Mucosa of stomach (tissue), 1 donor: ENCODE results near the gene DSG2.

ENCODE experiments used
- H3K27me3 ChIP-seq: one replicate; pipeline ENCODE4 v1.7.0; 2013; ENCODE audit warnings: mild to moderate bottlenecking, low read length; ENCODE audit not compliant: control insufficient read depth, insufficient read depth
- H3K36me3 ChIP-seq: one replicate; pipeline ENCODE4 v1.7.0; 2013; ENCODE audit warnings: low read length; ENCODE audit not compliant: control insufficient read depth, insufficient read depth
- H3K4me1 ChIP-seq: one replicate; pipeline ENCODE4 v1.7.0; 2013; ENCODE audit warnings: mild to moderate bottlenecking, low read length; ENCODE audit not compliant: control insufficient read depth, insufficient read depth
- H3K4me3 ChIP-seq: one replicate; pipeline ENCODE4 v1.7.0; 2013; ENCODE audit warnings: low read length
- H3K9ac ChIP-seq: one replicate; pipeline ENCODE4 v1.7.0; 2013; ENCODE audit warnings: mild to moderate bottlenecking, low read length, moderate library complexity
- H3K9me3 ChIP-seq: one replicate; pipeline ENCODE4 v1.7.0; 2013; ENCODE audit warnings: mild to moderate bottlenecking, low read length, moderate library complexity; ENCODE audit not compliant: control insufficient read depth
- donor health status: Pancreatic carcinoma.

DSG2 gene

DNA sequence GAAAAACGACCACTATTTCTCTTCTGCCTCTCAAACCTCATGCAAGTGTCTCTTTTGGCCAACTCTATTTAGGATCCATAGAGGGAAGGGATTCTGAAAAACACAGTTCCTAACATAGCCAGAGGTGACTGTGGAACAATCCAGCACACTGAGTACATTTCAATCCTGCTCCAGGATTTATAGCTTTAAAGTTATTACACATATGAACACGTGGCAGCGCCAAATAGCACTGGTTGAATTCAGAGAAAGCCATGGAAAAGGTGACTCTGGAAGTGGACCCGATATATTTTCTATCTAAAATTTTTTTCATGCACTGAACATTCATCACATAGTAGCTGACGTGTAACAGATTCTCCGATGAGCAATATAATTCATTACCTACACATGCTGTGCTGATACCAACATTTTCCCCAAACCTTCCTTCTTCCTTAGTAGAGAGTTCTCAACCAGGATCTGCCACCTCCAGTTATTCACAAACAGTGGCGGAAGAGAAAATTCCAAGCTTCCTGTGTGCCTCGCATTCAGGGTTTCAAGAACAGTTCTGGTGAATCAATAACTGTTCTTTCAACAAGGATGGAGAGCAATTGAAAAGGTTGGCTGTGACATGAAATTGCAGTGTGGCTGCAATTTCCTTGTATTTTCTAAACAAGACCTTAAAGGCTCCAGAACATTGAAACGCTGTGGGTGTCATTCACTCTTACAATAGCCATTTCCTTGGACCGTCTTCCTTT lies 68.0 kb downstream of the DSG2 start:
- no peaks in the 10 kb centered on the region for H3K9me3 ChIP-seq
- no peaks in the 10 kb centered on the region for H3K27me3 ChIP-seq
- peaks cover 7% of the 10 kb centered on the region for H3K4me1 ChIP-seq
- no peak overlapping the region for H3K9ac ChIP-seq
- no peak overlapping the region for H3K4me3 ChIP-seq
- H3K36me3 ChIP-seq, result no peaks in the 10 kb centered on the region

DNA sequence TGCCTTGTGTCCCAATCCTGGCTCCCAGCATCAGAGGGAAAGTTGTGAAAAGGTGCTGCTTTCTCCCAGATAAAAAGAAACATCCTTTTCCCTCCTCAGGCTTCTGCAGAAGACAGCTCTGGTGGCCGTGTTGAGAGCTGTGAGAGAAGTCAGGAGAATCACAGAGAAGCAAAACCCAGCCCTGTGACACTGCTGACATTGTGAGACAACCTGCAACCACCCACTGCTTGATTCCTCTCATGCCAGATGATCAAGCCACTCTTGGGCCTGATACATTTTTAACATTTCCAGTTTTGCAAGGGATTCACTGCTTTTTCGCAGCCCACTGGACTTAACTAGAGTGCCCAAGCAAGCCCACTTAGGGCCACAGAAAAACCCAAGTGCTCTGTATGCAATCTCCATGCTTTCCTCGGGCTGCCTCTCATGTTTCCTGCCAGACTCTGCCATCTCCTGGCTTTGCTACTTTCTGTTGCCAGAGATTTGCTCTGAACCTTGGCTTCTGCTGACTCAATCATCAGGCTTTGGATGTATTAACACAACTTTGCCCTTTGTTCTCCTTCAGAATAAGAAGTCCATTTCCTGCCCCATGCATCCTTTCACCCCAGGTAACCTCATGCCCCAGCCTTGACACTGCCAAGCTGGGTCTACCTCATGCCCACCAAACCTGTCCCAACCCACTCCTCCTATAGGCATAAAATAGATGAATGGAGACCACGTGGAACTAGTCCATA lies 68.8 kb downstream of the DSG2 start:
- no peaks in the 10 kb centered on the region for H3K9me3 ChIP-seq
- H3K4me3 ChIP-seq, result no peak overlapping the region
- H3K36me3 ChIP-seq, result no peaks in the 10 kb centered on the region
- H3K9ac ChIP-seq, result no peak overlapping the region
- H3K27me3 ChIP-seq, result no peaks in the 10 kb centered on the region
- H3K4me1 ChIP-seq, result peaks cover 7% of the 10 kb centered on the region

DNA sequence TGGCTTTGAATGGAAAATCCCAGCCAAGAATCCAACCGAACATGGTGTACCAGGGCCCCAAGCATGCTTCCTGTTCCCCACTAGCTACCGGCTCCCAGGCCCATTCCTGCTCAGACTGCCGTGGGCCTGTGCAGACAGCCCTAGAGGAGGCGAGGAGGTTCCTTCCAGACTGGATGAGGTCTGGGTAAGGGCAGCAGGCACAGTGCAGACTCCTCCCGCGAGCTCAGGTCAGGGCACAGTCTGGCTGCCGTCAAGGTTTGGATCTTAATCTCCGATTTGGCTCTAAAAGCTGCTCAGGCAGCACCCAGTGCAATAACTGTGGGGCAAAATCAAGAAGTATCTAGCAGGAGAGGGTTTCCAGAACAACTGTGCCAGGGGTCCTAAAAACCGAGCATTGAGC lies 74.4 kb downstream of the DSG2 start:
- no peak overlapping the region for H3K9ac ChIP-seq
- no peaks in the 10 kb centered on the region for H3K4me1 ChIP-seq

DNA sequence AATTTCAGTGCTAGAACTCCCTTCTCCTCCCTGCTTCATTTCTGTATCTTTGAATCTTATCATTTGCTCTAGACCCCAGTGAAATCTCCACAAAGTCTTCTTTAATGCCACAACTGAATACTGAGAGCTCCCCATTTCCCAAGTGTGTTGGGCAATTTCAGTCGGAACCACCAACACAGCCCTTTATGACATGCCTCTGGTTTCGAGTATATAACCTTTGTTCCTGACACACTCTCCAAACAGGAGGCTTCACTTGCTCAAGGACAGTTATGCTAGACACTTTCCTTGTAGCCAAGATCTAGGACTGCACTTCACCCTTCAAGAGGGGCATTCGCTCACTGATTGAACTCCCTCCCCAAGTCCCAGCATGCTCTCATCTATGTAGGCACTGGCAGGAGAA lies 75.1 kb downstream of the DSG2 start:
- no peaks in the 10 kb centered on the region for H3K27me3 ChIP-seq
- no peaks in the 10 kb centered on the region for H3K9me3 ChIP-seq
- H3K4me1 ChIP-seq, result no peaks in the 10 kb centered on the region
- no peak overlapping the region for H3K4me3 ChIP-seq
- no peaks in the 10 kb centered on the region for H3K36me3 ChIP-seq
- H3K9ac ChIP-seq, result no peak overlapping the region

More for the DNA sequence above, 74.4 kb downstream of the DSG2 start:
- H3K4me3 ChIP-seq, result no peak overlapping the region
- no peaks in the 10 kb centered on the region for H3K9me3 ChIP-seq
- H3K27me3 ChIP-seq, result no peaks in the 10 kb centered on the region
- H3K36me3 ChIP-seq, result no peaks in the 10 kb centered on the region

DNA sequence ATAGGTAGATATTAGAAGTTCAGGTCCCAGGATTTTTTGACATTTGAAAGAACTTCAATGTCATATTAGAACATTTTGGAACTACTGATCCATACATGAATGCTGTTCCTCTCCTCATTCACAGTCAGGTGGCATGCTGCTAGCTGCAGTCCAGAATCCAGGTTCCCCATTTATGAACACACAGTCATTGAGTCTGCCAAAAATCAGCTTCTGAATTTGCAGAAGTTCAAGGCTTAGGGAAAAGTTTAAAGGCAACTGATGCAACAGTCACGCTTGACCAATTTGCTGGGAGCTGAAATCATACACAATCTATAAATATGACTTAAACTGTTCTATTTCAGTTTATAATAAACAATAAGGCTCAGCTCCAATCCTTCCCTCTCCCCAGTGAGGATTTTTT lies 76.4 kb downstream of the DSG2 start:
- H3K27me3 ChIP-seq, result no peaks in the 10 kb centered on the region
- H3K4me3 ChIP-seq, result no peak overlapping the region
- no peaks in the 10 kb centered on the region for H3K9me3 ChIP-seq
- no peak overlapping the region for H3K9ac ChIP-seq
- no peaks in the 10 kb centered on the region for H3K36me3 ChIP-seq
- no peaks in the 10 kb centered on the region for H3K4me1 ChIP-seq

DNA sequence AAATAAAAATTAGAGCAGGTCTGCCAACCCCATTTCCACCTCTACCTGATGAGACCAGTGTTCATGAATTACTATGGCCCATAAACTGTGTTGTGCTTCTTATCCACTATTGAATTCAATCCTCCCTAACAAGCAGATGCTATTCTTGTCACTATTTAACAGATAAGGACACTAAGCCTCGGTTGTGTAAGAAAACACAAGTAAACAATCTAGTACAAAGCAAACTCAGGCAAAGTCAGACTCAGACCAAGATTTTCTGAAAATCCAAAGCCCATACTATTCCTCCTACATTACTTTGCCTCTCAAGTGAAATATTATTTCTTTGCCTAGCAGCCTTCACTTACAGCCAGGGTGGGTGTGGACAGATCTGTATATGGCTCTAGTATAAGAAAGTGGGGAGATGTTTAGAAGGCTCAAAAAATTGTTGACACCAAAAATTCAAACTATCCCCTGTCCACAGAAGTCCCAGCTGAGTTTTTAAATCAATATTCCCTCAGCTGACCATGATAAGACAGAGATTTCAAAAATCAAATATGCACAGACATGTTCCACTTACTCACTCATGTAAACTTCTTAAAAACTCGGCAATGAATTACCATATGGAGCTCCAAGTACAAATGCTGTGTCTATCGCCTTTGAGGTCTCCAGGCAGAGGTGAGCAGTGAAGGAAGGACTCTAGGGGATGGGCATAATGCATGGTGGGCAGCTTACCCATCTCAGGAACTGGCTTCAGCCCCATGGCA lies 77.7 kb downstream of the DSG2 start:
- no peaks in the 10 kb centered on the region for H3K4me1 ChIP-seq
- no peaks in the 10 kb centered on the region for H3K27me3 ChIP-seq
- H3K9me3 ChIP-seq, result no peaks in the 10 kb centered on the region
- no peaks in the 10 kb centered on the region for H3K36me3 ChIP-seq
- H3K9ac ChIP-seq, result no peak overlapping the region
- no peak overlapping the region for H3K4me3 ChIP-seq

DNA sequence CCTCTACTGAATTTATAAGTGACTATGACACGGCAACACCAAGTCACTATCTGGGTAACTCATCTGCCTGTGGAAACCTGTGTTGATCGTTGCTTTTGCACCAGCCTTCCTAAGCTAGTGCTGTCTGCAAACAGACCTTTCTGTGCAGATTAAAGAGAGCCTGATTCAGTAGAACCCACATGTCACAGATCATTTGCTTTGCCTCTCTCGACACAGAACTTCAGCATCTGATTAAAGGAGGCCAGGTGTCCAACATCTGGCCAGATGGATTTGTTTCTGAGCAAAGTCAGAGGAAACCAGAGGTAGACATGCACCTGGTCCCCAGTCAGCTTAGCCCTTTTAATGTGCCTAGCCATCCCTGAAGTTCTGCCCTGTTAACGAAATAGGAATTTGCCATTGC lies 78.7 kb downstream of the DSG2 start:
- Histone ChIP-seq H3K27me3 (no peaks in the 10 kb centered on the region), H3K9ac (no peak overlapping the region), H3K4me3 (no peak overlapping the region), H3K36me3 (no peaks in the 10 kb centered on the region), H3K4me1 (no peaks in the 10 kb centered on the region), H3K9me3 (no peaks in the 10 kb centered on the region)

DNA sequence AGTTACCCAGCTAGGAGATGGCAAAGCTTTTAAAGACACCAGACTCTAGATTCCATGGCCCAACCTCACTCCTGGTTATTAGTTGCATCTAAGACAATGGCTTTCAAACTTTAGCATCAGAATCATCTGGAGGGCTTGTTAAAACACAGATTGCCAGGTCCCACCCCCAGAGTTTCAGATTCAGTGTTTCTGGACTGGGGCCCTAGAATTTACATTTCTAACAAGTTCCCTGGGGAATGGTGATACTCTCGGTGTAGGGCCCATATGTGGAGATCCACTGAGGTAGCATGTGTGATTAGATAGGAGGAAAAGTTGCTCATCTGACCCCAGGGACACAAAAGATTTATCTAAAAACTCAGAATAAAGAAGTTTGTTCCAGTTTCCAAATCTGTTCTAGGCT lies 79.2 kb downstream of the DSG2 start:
- Histone ChIP-seq H3K9ac (no peak overlapping the region), H3K4me1 (no peaks in the 10 kb centered on the region), H3K27me3 (no peaks in the 10 kb centered on the region), H3K9me3 (no peaks in the 10 kb centered on the region), H3K4me3 (no peak overlapping the region), H3K36me3 (no peaks in the 10 kb centered on the region)

DNA sequence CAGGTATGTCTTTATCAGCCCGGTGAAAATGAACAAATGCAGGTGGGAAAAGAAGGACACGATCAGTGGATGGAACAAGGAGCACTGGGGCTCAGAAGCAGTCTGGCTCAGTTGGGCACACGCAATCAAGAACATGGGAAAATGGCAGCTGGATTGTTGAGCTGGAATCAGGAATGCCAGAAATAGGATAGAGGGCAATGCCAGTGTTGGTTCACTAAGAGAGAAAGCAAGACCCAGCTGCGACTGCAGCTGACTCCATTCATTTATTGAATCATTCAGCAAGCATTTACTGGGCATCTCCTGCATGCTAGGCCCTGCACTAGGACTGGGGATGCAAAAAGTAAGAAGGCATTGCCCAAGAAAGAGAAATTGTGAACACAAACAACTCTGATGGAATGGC lies 80.1 kb downstream of the DSG2 start:
- Histone ChIP-seq H3K4me3 (no peak overlapping the region), H3K36me3 (no peaks in the 10 kb centered on the region), H3K4me1 (no peaks in the 10 kb centered on the region), H3K27me3 (no peaks in the 10 kb centered on the region), H3K9me3 (no peaks in the 10 kb centered on the region), H3K9ac (no peak overlapping the region)

DNA sequence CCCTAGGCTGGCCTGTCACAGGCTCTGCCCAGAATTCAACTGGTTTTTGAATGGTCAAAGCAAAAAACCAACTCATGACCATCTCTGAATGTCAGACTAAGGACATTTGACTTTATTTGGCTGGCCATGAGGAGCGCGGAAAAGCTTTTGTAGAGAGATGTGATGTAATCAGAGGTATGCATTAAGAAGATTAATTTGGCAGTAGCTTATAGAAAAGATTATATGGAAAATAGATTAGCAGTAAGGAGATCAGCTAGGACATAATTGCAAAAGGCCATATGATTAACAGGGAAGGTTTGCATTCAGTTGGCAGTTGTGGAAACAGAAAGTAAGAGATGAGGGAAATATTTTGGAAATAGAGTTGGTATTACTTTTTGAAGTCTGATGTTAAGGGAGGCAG lies 81.4 kb downstream of the DSG2 start:
- H3K9ac ChIP-seq, result no peak overlapping the region
- no peaks in the 10 kb centered on the region for H3K4me1 ChIP-seq
- H3K9me3 ChIP-seq, result no peaks in the 10 kb centered on the region
- H3K36me3 ChIP-seq, result no peaks in the 10 kb centered on the region
- no peak overlapping the region for H3K4me3 ChIP-seq
- H3K27me3 ChIP-seq, result no peaks in the 10 kb centered on the region

DNA sequence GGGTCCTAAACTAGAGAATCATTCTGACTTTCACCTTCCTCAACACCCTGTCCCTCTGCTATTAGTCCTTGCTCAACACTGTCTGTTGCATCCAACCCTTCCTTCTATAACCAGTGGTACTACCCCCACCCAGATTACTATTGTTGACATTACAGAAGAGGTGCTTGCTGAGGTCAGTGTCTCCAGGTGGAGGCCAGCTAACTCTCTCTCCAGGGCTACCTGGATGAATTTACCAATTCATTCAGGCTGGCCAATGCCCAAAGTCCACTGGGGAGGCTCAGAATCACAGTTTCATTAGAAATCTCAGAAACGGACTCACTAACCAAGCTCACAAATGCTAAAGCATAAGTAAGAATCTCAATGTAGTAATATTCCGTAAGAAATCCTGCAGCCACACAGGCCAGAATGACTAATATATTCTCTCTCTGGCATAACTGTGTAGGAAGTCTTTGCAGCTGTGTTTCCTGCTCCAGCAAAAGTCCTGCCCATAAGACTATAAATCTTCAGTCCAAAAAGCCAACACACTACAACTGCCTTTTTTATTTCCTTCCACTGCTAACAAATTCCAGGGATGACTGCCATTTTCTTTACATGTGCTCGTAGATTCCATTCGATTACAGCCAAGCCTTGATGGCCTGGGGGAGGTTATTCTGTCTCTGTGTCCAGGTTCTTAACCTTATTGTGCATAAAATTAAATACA lies 83.7 kb downstream of the DSG2 start:
- Histone ChIP-seq H3K36me3 (no peaks in the 10 kb centered on the region), H3K27me3 (no peaks in the 10 kb centered on the region), H3K4me3 (no peak overlapping the region), H3K9ac (no peak overlapping the region), H3K9me3 (no peaks in the 10 kb centered on the region), H3K4me1 (no peaks in the 10 kb centered on the region)
